Activated T-cell treated with anti-CD3 and anti-CD28 coated beads, Interleukin-2, amount 50 U/mL, for 24 hours (primary cell): ENCODE data around the gene SLAMF7.

Source experiments
- DNase-seq: peaks from one replicate; pipeline ENCODE4 v3.0.0-alpha.2; 2020
- H3K27ac Mint-ChIP-seq: 2 replicates; pipeline ENCODE4 v1.8.0; 2020; ENCODE audit warnings: mild to moderate bottlenecking, mixed read lengths
- H3K27me3 Mint-ChIP-seq: 2 replicates; pipeline ENCODE4 v1.8.0; 2020; ENCODE audit warnings: mixed read lengths
- H3K36me3 Mint-ChIP-seq: 2 replicates; pipeline ENCODE4 v1.8.0; 2020; ENCODE audit warnings: low read depth, mixed read lengths
- H3K4me1 Mint-ChIP-seq: 2 replicates; pipeline ENCODE4 v1.8.0; 2020; ENCODE audit warnings: low read depth, mixed read lengths
- H3K4me3 Mint-ChIP-seq: 2 replicates; pipeline ENCODE4 v1.8.0; 2020; ENCODE audit warnings: mild to moderate bottlenecking, moderate library complexity, mixed read lengths
- H3K9me3 Mint-ChIP-seq: 2 replicates; pipeline ENCODE4 v1.8.0; 2020; ENCODE audit warnings: mixed read lengths

The SLAMF7 gene

DNA sequence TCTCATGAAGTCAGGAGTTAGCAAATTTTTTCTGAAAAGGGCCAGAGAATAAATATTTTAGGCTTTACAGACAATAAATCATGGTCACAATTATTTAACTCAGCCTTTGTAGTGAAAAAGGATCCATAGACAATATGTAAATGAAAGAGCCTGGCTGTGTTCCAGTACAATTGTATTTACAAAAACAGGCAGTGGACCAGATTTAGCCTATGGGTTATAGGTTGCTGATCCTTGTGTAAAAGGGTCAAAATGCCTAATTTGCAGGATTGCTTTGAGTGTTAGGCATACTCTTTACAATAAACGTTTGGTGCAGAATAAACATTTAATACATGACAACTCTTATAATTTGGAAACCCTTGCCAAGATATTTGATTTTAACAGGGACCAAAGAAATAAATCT lies 6.5 kb downstream of the SLAMF7 start:
- Mint-ChIP-seq H3K27ac (peak overlapping the region; percentile 87), H3K36me3 (peaks cover 80% of the 10 kb centered on the region), H3K4me1 (peaks cover 97% of the 10 kb centered on the region), H3K27me3 (no peaks in the 10 kb centered on the region), H3K4me3 (no peak overlapping the region), H3K9me3 (no peaks in the 10 kb centered on the region)
- no peak for DNase-seq

DNA sequence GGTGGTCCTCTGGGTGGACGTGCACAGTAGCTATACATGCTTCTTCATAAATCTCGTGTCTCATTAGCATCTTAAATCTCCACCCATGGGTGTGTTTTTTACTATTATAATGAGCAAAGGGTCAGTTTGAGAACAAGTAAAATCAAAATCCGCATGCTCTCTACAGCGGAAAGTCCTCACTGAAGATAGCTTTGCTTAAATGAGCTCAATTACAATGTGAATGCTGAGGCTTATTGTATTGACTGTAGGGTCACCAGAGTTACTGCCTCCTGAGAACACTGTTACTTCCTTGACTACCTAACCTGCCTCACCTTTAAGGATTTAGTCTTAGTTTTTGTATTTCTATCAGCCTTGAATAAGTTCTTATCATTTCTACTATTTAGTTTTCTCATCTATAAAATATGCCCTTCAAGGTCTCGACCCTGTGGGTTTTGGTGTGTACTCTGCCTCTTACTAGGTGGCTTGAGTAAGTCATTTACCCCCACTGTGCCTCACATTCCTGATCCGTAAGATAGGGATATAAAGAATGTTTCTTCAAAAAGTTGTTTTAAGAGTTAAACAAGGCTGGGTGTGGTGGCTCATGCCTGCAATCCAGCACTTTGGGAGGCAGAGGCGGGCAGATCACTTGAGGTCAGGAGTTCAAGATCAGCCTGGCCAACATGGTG lies 7.9 kb downstream of the SLAMF7 start:
- Mint-ChIP-seq H3K9me3 (no peaks in the 10 kb centered on the region), H3K4me1 (peaks cover 95% of the 10 kb centered on the region), H3K36me3 (peaks cover 78% of the 10 kb centered on the region), H3K27me3 (no peaks in the 10 kb centered on the region), H3K27ac (peak overlapping the region; percentile 62), H3K4me3 (no peak overlapping the region)
- DNase-seq = no peak

GRCh38 chr1:160747717-160748116 lies 8.7 kb downstream of the SLAMF7 start:
- peaks cover 95% of the 10 kb centered on the region for H3K4me1 Mint-ChIP-seq

GRCh38 chr1:160748181-160748877 lies 9.3 kb downstream of the SLAMF7 start:
- H3K4me3 Mint-ChIP-seq = no peak overlapping the region
- DNase-seq = no peak
- peaks cover 95% of the 10 kb centered on the region for H3K4me1 Mint-ChIP-seq
- peaks cover 78% of the 10 kb centered on the region for H3K36me3 Mint-ChIP-seq
- no peaks in the 10 kb centered on the region for H3K27me3 Mint-ChIP-seq
- peak overlapping the region; percentile 62 for H3K27ac Mint-ChIP-seq
- H3K9me3 Mint-ChIP-seq = no peaks in the 10 kb centered on the region

More at GRCh38 chr1:160747717-160748116, 8.7 kb downstream of the SLAMF7 start:
- peaks cover 78% of the 10 kb centered on the region for H3K36me3 Mint-ChIP-seq
- DNase-seq = no peak
- H3K4me3 Mint-ChIP-seq = no peak overlapping the region
- no peaks in the 10 kb centered on the region for H3K9me3 Mint-ChIP-seq
- peak overlapping the region; percentile 62 for H3K27ac Mint-ChIP-seq
- no peaks in the 10 kb centered on the region for H3K27me3 Mint-ChIP-seq

GRCh38 chr1:160748878-160749269 lies 9.8 kb downstream of the SLAMF7 start:
- Mint-ChIP-seq H3K9me3 (no peaks in the 10 kb centered on the region), H3K27ac (peak overlapping the region; percentile 62), H3K4me3 (no peak overlapping the region), H3K27me3 (no peaks in the 10 kb centered on the region), H3K4me1 (peaks cover 95% of the 10 kb centered on the region), H3K36me3 (peaks cover 78% of the 10 kb centered on the region)
- no peak for DNase-seq

DNA sequence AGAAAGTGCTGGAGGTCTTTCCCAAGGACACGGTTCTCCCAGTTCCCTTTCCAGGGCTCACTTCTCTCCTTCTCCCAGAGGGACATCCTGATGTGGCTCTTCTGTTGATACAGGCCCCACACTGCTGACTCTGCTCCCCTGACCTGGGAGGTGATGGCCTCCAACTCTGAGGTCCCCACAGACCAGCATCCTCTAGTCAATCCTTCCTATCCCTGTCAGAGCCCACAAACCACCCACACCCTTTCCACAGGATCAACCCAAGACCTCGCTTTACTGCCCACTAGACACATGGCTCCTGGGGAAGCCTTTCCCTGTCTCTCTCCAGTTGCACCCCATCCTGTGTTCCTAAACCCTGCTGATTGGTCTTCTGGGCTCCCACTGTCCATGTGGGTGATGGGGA lies 11.6 kb downstream of the SLAMF7 start:
- no peaks in the 10 kb centered on the region for H3K27me3 Mint-ChIP-seq
- H3K4me3 Mint-ChIP-seq = peak overlapping the region; percentile 10
- H3K9me3 Mint-ChIP-seq = no peaks in the 10 kb centered on the region
- no peak for DNase-seq
- peak overlapping the region; percentile 88 for H3K27ac Mint-ChIP-seq
- H3K36me3 Mint-ChIP-seq = peaks cover 80% of the 10 kb centered on the region
- peaks cover 85% of the 10 kb centered on the region for H3K4me1 Mint-ChIP-seq

DNA sequence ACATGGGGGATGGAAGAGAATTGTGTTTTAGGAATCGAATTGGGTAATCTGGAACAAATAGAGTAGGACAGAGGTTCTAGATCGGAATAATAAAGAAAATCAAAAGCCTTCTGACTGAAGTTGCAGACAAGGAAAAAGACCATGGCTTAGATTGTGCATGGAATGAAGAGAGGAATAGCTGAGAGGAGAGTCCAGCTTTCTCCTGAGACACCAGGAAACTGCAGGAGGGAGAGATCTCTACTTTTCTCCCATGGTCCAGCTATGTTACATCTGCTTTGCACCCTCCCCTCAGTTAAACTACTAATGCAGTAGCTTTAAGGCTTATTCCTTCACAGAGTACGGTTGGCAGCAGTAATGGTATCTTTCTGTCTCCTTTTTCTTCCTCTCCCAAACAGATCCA lies 13.4 kb downstream of the SLAMF7 start:
- peaks cover 67% of the 10 kb centered on the region for H3K36me3 Mint-ChIP-seq
- peak overlapping the region; percentile 80 for H3K27ac Mint-ChIP-seq
- H3K4me3 Mint-ChIP-seq = no peak overlapping the region
- peaks cover 6% of the 10 kb centered on the region for H3K9me3 Mint-ChIP-seq
- peaks cover 86% of the 10 kb centered on the region for H3K4me1 Mint-ChIP-seq
- DNase-seq = no peak
- H3K27me3 Mint-ChIP-seq = no peaks in the 10 kb centered on the region

- Mint-ChIP-seq H3K9me3 (peaks cover 6% of the 10 kb centered on the region), H3K27ac (peak overlapping the region; percentile 80), H3K36me3 (peaks cover 63% of the 10 kb centered on the region), H3K27me3 (no peaks in the 10 kb centered on the region), H3K4me1 (peaks cover 85% of the 10 kb centered on the region), H3K4me3 (no peak overlapping the region)
- DNase-seq = no peak
Observed at GRCh38 chr1:160752924-160753323, 13.9 kb downstream of the SLAMF7 start.

DNA sequence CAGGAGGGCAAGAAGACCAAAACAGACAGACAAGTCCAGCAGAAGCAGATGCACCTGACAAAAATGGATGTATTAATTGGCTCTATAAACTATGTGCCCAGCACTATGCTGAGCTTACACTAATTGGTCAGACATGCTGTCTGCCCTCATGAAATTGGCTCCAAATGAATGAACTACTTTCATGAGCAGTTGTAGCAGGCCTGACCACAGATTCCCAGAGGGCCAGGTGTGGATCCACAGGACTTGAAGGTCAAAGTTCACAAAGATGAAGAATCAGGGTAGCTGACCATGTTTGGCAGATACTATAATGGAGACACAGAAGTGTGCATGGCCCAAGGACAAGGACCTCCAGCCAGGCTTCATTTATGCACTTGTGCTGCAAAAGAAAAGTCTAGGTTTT lies 14.5 kb downstream of the SLAMF7 start:
- Mint-ChIP-seq H3K27me3 (no peaks in the 10 kb centered on the region), H3K4me1 (peaks cover 81% of the 10 kb centered on the region), H3K27ac (no peak overlapping the region)

DNA sequence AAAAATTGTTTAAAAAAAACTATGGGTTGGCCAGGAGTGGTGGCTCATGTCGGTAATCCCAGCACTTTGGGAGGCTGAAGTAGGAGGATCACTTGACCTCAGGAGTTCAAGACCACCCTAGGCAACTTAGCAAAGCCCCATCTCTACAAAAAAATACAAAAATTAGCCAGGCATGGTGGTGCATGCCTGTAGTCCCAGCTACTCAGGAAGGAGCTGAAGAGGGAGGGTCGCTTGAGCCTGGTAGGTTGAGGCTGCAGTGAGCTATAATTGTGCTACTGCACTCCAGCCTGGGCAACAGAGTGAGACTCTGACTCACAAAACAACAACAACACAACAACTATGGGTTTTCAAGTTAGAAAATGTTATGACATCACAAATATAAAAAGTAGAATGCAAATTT lies 16.4 kb downstream of the SLAMF7 start:
- DNase-seq = no peak
- Mint-ChIP-seq H3K36me3 (peaks cover 40% of the 10 kb centered on the region), H3K4me3 (no peak overlapping the region), H3K9me3 (peaks cover 6% of the 10 kb centered on the region), H3K27me3 (no peaks in the 10 kb centered on the region), H3K27ac (peak overlapping the region; percentile 84), H3K4me1 (peaks cover 70% of the 10 kb centered on the region)

More for the DNA sequence above, 14.5 kb downstream of the SLAMF7 start:
- Mint-ChIP-seq H3K4me3 (no peak overlapping the region), H3K9me3 (peaks cover 6% of the 10 kb centered on the region), H3K36me3 (peaks cover 56% of the 10 kb centered on the region)
- DNase-seq = no peak

GRCh38 chr1:160755911-160756848 lies 17.1 kb downstream of the SLAMF7 start:
- peak overlapping the region; percentile 84 for H3K27ac Mint-ChIP-seq
- H3K9me3 Mint-ChIP-seq = peaks cover 8% of the 10 kb centered on the region
- no peaks in the 10 kb centered on the region for H3K27me3 Mint-ChIP-seq
- H3K4me3 Mint-ChIP-seq = no peak overlapping the region
- DNase-seq = peak; percentile 40
- H3K4me1 Mint-ChIP-seq = peaks cover 69% of the 10 kb centered on the region
- peaks cover 32% of the 10 kb centered on the region for H3K36me3 Mint-ChIP-seq

GRCh38 chr1:160756849-160757201 lies 17.8 kb downstream of the SLAMF7 start:
- Mint-ChIP-seq H3K4me1 (peaks cover 71% of the 10 kb centered on the region), H3K27ac (peak overlapping the region; percentile 84), H3K36me3 (peaks cover 29% of the 10 kb centered on the region), H3K27me3 (no peaks in the 10 kb centered on the region), H3K9me3 (peaks cover 14% of the 10 kb centered on the region), H3K4me3 (no peak overlapping the region)
- no peak for DNase-seq

DNA sequence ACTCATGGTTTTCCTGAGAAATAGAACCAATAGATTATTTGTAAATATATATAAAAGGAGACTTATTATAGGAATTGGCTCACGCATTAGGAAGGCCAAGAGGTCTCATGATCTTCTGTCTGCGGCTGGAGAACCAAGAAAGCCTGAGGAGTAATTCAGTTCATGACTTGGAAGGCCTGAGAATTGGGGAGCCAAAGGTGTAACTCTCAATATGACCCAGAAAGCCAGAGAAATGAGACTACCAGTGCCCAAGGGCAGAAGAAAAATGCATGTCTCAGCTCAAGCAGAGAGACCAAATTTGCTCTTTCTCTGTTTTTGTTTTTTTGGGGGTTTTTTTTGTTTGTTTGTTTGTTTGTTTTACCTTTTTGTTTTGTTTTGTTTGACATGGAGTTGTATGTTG lies 19.5 kb downstream of the SLAMF7 start:
- Mint-ChIP-seq H3K27ac (no peak overlapping the region), H3K4me1 (peaks cover 58% of the 10 kb centered on the region), H3K4me3 (no peak overlapping the region), H3K36me3 (peaks cover 12% of the 10 kb centered on the region), H3K27me3 (no peaks in the 10 kb centered on the region), H3K9me3 (peaks cover 14% of the 10 kb centered on the region)
- no peak for DNase-seq

- no peaks in the 10 kb centered on the region for H3K36me3 Mint-ChIP-seq
- peaks cover 55% of the 10 kb centered on the region for H3K4me1 Mint-ChIP-seq
- H3K4me3 Mint-ChIP-seq = no peak overlapping the region
- no peak for DNase-seq
- no peaks in the 10 kb centered on the region for H3K27me3 Mint-ChIP-seq
- H3K9me3 Mint-ChIP-seq = peaks cover 14% of the 10 kb centered on the region
- no peak overlapping the region for H3K27ac Mint-ChIP-seq
Observed at GRCh38 chr1:160759740-160760139, 20.7 kb downstream of the SLAMF7 start.
